Measurements from ENCODE around the gene AMH. TPM values are rescaled to one million over a fixed set of nuclear protein-coding genes. Genes with fewer than 3 reads are reported as not detected.

The AMH gene
- total RNA-seq, 1 donor from 2014 or later = 79.1 TPM

DNA sequence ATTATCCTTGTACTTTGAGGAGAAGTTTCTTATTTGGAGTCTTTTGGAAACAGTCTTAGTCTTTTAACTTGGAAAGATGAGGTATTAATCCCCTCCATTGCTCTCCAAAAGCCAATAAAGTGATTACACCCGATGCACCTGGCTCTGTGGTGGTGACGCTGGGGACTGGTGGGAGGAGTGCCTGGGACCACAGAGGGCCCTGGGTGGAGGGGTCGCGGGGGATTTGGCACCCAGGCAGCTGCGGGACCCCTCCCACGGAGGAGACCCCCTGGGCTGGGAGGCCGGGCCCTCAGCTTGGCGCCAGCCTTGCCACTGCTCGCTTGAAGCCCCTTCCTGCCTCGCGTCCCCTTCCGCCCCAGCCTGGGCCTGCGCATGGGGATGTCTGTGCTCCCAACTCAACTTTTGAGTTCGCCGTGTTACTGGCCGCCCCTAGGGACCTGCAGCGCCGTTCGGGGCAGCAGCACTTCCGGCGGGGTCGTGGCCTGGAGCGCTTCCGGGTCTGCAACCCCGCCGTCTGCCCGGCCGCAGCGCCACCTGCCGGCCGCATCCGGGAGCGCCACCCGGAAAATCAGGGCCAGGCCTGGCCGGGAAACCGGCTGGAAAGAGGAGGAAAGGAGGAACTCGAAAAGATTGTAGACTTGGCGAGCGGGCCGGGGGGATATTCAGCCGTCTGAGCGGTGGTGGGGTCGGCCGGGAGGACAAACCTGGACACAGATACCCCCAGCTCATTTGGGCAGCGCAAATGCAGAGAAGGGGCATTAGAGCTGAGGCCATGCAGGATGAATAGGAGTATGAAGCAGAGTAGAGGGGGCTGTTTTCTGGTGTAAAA is 24.4 kb downstream of the AMH start:
- Mint-ChIP-seq H3K27me3 (ENCODE audit: low read depth) (peaks cover 10% of the 10 kb centered on the region), H3K9me3 (no peaks in the 10 kb centered on the region), H3K4me1 (peaks cover 27% of the 10 kb centered on the region), H3K27ac (ENCODE audit: unreplicated experiment) (peak overlapping the region; percentile 67), H3K36me3 (ENCODE audit: low read depth) (peaks cover 12% of the 10 kb centered on the region), H3K4me3 (peak overlapping the region; percentile 77)
- TF ChIP-seq, protein P1, sequence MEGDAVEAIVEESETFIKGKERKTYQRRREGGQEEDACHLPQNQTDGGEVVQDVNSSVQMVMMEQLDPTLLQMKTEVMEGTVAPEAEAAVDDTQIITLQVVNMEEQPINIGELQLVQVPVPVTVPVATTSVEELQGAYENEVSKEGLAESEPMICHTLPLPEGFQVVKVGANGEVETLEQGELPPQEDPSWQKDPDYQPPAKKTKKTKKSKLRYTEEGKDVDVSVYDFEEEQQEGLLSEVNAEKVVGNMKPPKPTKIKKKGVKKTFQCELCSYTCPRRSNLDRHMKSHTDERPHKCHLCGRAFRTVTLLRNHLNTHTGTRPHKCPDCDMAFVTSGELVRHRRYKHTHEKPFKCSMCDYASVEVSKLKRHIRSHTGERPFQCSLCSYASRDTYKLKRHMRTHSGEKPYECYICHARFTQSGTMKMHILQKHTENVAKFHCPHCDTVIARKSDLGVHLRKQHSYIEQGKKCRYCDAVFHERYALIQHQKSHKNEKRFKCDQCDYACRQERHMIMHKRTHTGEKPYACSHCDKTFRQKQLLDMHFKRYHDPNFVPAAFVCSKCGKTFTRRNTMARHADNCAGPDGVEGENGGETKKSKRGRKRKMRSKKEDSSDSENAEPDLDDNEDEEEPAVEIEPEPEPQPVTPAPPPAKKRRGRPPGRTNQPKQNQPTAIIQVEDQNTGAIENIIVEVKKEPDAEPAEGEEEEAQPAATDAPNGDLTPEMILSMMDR (conservative IDR thresholded peaks at IDR 0.05) = peak; percentile 98
- peak; percentile 94 for DNase-seq (ENCODE audit: low read depth, low spot score)

DNA sequence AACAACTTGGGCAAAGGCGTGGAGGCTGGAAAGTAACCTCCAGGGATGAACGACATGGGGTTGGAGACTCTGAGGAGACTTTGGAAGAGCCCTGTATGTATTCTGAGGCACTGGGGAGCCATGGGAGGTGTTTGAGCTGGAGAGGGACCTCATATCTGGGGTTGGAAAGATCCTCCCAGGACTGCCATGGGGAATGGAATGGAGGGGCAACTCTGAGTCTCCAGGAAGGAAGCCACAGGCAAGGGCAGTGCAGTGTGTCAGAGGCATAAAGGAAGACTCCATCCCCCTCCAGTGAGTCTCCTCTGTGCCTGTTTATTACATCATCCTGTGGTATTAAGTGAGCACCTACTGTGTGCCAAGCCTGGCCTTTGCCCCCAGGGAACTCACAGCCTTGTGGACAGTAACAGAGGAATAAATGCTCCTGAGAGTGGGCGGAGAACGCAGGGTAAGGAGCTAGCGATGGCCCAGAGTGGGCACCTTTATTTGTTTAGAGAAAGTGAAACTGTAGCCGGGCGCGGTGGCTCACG is 25.1 kb downstream of the AMH start:
- Mint-ChIP-seq H3K36me3 (ENCODE audit: low read depth) (peaks cover 12% of the 10 kb centered on the region), H3K9me3 (no peaks in the 10 kb centered on the region), H3K27ac (ENCODE audit: unreplicated experiment) (peak overlapping the region; percentile 67), H3K4me1 (peaks cover 25% of the 10 kb centered on the region), H3K4me3 (peak overlapping the region; percentile 77), H3K27me3 (ENCODE audit: low read depth) (peaks cover 10% of the 10 kb centered on the region)
- no peak for DNase-seq (ENCODE audit: low read depth, low spot score)
- TF ChIP-seq, protein P1 (conservative IDR thresholded peaks at IDR 0.05) = no peak

DNA sequence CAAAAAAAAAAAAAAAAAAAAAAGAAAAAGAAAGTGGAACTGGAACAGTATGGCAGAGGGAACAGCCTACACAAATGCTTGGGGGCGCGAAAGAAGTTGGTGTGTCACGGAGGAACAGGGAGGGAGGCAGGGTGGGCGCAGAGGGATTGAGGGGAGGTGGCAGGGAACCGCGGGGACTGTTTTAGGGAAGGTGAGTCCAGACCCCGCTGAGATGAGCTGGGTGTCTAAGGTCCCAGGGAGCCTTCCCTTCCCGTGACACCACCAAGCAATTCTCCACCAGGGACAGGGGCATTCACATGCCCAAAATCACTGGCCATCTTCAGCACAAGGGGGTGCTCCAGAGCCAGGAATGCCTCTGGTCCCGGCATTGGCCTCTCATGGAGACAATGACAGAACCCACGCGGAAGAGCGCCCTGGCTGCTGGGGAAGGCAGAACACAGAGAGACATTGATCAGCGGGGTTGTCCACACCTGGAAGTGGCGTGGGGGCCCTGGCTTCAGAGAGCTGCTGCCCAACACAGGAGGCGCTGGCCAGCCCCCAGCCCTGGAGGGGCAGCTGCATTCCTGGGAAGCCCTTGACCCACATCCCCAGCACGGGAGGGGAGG is 25.9 kb downstream of the AMH start:
- H3K36me3 Mint-ChIP-seq (ENCODE audit: low read depth) = peaks cover 12% of the 10 kb centered on the region
- H3K27me3 Mint-ChIP-seq (ENCODE audit: low read depth) = peaks cover 10% of the 10 kb centered on the region
- DNase-seq (ENCODE audit: low read depth, low spot score) = peak; percentile 66
- peak overlapping the region; percentile 89 for H3K4me3 Mint-ChIP-seq
- peaks cover 25% of the 10 kb centered on the region for H3K4me1 Mint-ChIP-seq
- H3K9me3 Mint-ChIP-seq = no peaks in the 10 kb centered on the region
- TF ChIP-seq, protein P1 (conservative IDR thresholded peaks at IDR 0.05) = peak; percentile 72
- peak overlapping the region; percentile 81 for H3K27ac Mint-ChIP-seq (ENCODE audit: unreplicated experiment)

DNA sequence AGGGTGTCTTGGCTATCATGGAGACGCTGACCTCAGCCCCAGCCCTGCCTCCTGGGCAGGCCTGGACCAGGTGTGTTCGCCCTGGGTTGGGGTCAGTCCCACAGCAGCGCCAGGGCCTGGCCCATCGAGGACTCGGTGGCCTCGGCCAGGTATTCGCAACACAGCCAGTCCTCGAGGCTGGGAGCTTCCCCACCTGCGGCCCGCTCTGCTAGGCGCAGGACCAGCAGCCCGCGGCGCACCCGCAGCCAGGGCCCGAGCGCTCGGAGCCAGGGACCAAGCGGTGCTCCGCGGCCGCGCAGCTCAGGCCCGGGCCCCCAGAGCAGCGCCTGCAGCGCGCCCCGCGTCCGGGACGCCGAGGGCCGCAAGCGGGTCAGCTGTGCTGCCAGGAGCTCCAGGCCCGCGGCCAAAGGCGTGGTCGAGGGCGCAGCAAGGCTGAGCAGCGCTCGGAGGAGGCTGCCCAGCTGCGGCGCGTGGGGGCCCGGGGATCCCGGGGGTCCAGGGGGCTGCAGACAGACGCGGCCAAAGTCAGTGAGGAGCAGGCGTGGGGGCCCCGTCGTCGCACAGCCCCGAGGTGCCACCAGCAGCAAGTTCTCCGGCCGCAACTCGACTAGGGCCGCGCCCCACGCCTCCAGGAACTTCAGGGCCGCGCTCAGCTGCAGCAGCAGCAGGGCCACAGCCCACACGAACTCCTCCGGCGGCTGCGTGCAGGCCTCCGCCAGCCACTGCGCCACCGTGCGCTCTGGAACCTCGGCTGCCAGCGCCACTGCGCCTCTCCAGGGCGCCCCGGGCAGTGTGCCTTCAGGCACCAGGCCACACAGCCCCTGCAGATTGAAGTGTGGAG is 26.7 kb downstream of the AMH start:
- DNase-seq (ENCODE audit: low read depth, low spot score) = no peak
- no peak overlapping the region for H3K27ac Mint-ChIP-seq (ENCODE audit: unreplicated experiment)
- peaks cover 10% of the 10 kb centered on the region for H3K27me3 Mint-ChIP-seq (ENCODE audit: low read depth)
- H3K4me1 Mint-ChIP-seq = peaks cover 25% of the 10 kb centered on the region
- H3K4me3 Mint-ChIP-seq = no peak overlapping the region
- H3K36me3 Mint-ChIP-seq (ENCODE audit: low read depth) = peaks cover 12% of the 10 kb centered on the region
- TF ChIP-seq, protein P1 (conservative IDR thresholded peaks at IDR 0.05) = no peak
- H3K9me3 Mint-ChIP-seq = no peaks in the 10 kb centered on the region

DNA sequence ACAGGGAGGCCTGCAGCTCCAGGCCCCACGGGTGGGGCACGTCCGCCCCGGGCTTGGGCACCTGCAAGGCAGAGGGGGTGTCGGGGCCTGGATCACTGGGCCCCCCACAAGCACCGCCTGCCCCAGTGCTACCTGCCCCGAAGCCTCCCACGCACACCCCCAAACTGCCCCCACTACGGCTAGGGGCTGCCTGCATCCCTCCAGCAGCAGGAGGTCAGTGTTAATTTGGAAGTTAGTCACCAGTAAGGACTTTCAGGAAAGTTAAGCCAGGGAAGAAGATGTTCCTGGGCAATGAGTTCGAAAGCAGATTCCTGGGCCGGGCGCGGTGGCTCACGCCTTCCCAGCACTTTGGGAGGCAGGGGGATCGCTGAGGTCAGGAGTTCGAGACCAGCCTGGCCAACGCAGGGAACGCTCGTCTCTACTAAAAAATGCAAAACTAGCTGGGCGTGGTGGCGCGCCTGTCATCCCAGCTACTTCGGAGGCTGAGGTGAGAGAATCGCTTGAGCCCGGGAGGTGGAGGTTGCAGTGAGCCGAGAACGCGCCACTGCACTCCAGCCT is 27.4 kb downstream of the AMH start:
- Mint-ChIP-seq H3K9me3 (no peaks in the 10 kb centered on the region), H3K4me1 (peaks cover 23% of the 10 kb centered on the region), H3K27ac (ENCODE audit: unreplicated experiment) (no peak overlapping the region), H3K4me3 (no peak overlapping the region), H3K36me3 (ENCODE audit: low read depth) (peaks cover 11% of the 10 kb centered on the region), H3K27me3 (ENCODE audit: low read depth) (peaks cover 10% of the 10 kb centered on the region)
- TF ChIP-seq, protein P1 (conservative IDR thresholded peaks at IDR 0.05) = no peak
- DNase-seq (ENCODE audit: low read depth, low spot score) = no peak

Measured in neural crest cell (in vitro differentiated cells).